Mucosa of descending colon (tissue), 3 donors: Measurements from ENCODE around the gene LIPH. TPM values are rescaled to one million over a fixed set of nuclear protein-coding genes. Genes with fewer than 3 reads are reported as not detected.
"Not testable (repeated sequence)": the region's sequence is repeated elsewhere in the genome, so short reads cannot be mapped to it uniquely, and the experiment has no call there.

ENCODE experiments used
- ATAC-seq: fragments of 200-7000 bp; cut with Tn5 transposase; one replicate; pipeline ENCODE4 v1.9.1; 2020; ENCODE audit warnings: mild to moderate bottlenecking, moderate library complexity
- DNase-seq, 3 donors: peaks; one replicate each; pipeline ENCODE4 v3.0.0-alpha.2; 2020
- H3K36me3 ChIP-seq: fragments of 200-600 bp; one replicate; pipeline ENCODE4 v1.8.0; 2021; ENCODE audit warnings: low read depth, mild to moderate bottlenecking
- H3K4me1 ChIP-seq: fragments of 200-600 bp; one replicate; pipeline ENCODE4 v1.8.0; 2021; ENCODE audit warnings: low read depth, mild to moderate bottlenecking
- H3K4me3 ChIP-seq: fragments of 200-600 bp; one replicate; pipeline ENCODE4 v1.8.0; 2021; ENCODE audit warnings: mild to moderate bottlenecking
- H3K9me3 ChIP-seq: fragments of 200-600 bp; one replicate; pipeline ENCODE4 v1.8.0; 2021; ENCODE audit warnings: mild to moderate bottlenecking
- CTCF ChIP-seq: fragments of 200-600 bp; IDR thresholded peaks from one replicate; pipeline ENCODE4 v1.8.0; 2022; ENCODE audit warnings: antibody characterized with exemption, mild to moderate bottlenecking
- intact Hi-C, 2 donors: fragments of 100-400 bp; cut with DNase I in 1 of 2; cut with micrococcal nuclease in 1 of 2; formaldehyde crosslinking; loops; one replicate each; pipeline versions ENCODE4 v1.11.0 to v1.11.1; 2022; cut with DNase I, micrococcal nuclease
- total RNA-seq, 3 donors: library from RNA; stranded (reverse); fragmentation: NEBNext Ultra II Directional in 2 of 3; extraction: Animal tissue kit (Norgen Biotek cat#: 25700) in 2 of 3; gene quantifications; one replicate each; pipeline versions ENCODE4 v1.2.1 to v1.2.4, GENCODE V29; 2021 to 2023
- donor health status: DM: no; HTN: no; CAD: no; lungs with moderate emphysema.
- donor health status: DM: no; HTN: no; CAD: no.
- donor health status: DM: no; HTN: yes; CAD: no.

The LIPH gene
- total RNA-seq, 3 donors from 2014 or later, result 46.3 to 165 (median 122) TPM

DNA sequence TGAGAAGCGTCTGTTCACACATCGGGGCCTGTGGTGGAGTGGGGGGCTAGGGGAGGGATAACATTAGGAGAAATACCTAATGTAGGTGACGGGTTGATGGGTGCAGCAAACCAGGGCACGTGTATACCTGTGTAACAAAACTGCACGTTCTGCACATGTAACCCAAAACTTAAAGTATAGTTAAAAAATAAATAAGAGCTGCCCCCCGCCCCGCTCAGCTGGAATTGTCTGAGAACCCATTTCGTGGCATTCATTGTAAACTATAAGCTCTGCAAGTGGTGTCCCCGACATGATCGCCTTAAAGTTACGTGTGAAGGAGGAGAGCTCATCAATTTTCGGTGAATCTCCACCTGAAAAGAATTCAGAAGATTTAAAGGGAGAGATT, 7.3 kb upstream of the LIPH start:
- Histone ChIP-seq H3K4me3 (no peak overlapping the region), H3K4me1 (peaks cover 39% of the 10 kb centered on the region), H3K9me3 (no peaks in the 10 kb centered on the region), H3K36me3 (no peaks in the 10 kb centered on the region)
- TF ChIP-seq CTCF, result no peak
- DNase-seq (no peak), ATAC-seq (no peak)
- intact Hi-C loops, result no loop called here

DNA sequence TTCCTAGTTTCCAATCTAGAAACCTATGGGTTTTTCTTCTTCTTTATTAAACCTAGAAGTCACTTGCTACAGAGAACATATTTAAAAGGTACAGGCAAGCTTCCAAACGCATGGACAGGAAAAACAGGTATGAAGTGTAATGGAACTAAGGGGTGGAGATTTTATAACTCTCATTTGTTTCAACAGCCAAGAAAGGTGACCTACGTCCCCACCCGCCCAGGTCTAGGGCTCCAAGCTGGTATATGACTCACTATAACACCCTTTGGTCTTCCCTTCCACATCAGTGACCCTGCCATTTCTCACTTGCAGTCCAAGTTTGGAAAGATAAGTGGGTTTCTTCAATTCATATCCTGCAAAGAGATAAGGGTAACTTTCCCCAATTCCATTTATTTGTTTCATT, 6.0 kb upstream of the LIPH start:
- peak; percentile 74 to 92 (median 85) for DNase-seq
- Histone ChIP-seq H3K4me1 (peaks cover 39% of the 10 kb centered on the region), H3K36me3 (no peaks in the 10 kb centered on the region), H3K9me3 (no peaks in the 10 kb centered on the region), H3K4me3 (no peak overlapping the region)
- TF ChIP-seq CTCF, result no peak
- intact Hi-C loops, result no loop called here
- peak; percentile 89 for ATAC-seq

- H3K4me3 ChIP-seq, intact Hi-C loops: not testable (repeated sequence)
- DNase-seq, result peak in 2 of 3 donors; percentile 66 to 67
Measured at GRCh38 chr3:185556640-185557039, 4.3 kb upstream of the LIPH start.

DNA sequence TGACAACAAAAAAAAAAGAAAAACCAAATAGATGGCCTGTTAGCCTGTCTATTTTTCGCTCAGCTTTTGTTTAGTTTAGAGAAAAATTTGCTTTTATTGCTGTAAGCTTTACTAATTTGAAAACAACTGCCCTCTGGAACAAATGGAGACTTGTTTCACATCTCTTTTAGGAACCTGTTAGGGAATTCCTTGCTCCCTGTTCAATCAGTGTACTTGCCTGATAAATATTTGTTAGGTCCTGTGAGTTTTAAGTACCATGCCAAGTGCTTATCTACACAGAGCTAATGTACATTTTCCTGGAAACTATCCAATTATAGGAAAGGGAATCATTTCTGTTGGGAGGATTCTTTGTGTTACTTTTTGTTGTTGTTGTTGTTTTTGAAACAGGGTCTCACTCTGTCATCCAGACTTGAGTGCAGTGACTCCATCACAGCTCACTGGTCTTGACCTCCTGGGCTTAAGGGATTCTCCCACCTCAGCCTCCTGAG, 3.5 kb upstream of the LIPH start:
- DNase-seq (no peak), ATAC-seq (no peak)
- no peak overlapping the region for H3K4me3 ChIP-seq
- no peak for TF ChIP-seq CTCF
- intact Hi-C loops, result no loop called here
- H3K4me1 ChIP-seq, result peaks cover 27% of the 10 kb centered on the region
- H3K9me3 ChIP-seq, result no peaks in the 10 kb centered on the region
- no peaks in the 10 kb centered on the region for H3K36me3 ChIP-seq

More at GRCh38 chr3:185556640-185557039, 4.3 kb upstream of the LIPH start:
- H3K36me3 ChIP-seq, H3K9me3 ChIP-seq, ATAC-seq: not testable (repeated sequence)
- H3K4me1 ChIP-seq, result peaks cover 34% of the 10 kb centered on the region

DNA sequence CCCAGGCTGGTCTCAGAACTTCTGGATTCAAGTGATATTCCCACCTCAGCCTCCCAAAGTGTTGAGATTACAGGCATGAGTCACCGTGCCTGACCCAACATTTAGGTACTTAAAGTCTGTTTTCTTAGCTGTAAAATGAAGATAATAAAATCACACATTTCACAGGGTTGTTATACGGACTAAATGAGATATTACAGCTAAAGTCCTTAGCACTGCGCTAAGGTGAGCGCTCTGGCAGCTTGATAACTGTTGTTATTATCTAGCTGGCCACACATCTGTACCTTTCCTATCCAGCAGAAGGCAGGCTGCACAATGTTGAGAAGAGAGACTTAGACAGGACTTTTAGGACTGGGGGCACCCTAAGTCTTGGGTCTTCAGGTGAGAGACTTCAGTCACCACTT, 2.7 kb upstream of the LIPH start:
- ATAC-seq (peak; percentile 61), DNase-seq (no peak)
- Histone ChIP-seq H3K4me1 (peaks cover 23% of the 10 kb centered on the region), H3K9me3 (no peaks in the 10 kb centered on the region), H3K4me3 (no peak overlapping the region), H3K36me3 (no peaks in the 10 kb centered on the region)
- intact Hi-C loops, result no loop called here
- no peak for TF ChIP-seq CTCF

GRCh38 chr3:185549651-185550111, 2.7 kb downstream of the LIPH start:
- no peak for TF ChIP-seq CTCF
- peak in 1 of 3 donors; percentile 37 for DNase-seq
- Histone ChIP-seq H3K9me3 (no peaks in the 10 kb centered on the region), H3K4me3 (no peak overlapping the region), H3K4me1 (peaks cover 22% of the 10 kb centered on the region), H3K36me3 (no peaks in the 10 kb centered on the region)
- intact Hi-C loops, result no loop called here
- no peak for ATAC-seq
